K562 (cell line): Measurements from ENCODE around the gene TTC39A. TPM values are rescaled to one million over a fixed set of nuclear protein-coding genes. Genes with fewer than 3 reads are reported as not detected.

Experiments
- ATAC-seq: fragments of 200-7000 bp; cut with Tn5 transposase; 3 replicates; pipeline ENCODE4 v1.9.1; 2020; ENCODE audit warnings: moderate library complexity
- BruUV-seq: library from RNA; stranded (reverse); fragments of 400-500 nt; replicated peaks from 2 replicates; lab custom pipeline; 2021; lab: Mats Ljungman, UMichigan
- CTCF ChIA-PET: fragments of 300-600 bp; formaldehyde crosslinking; extraction: SDS; loops from one replicate; lab custom pipeline; 2021; ENCODE audit warnings: low intra/inter-chr PET ratio; lab: Yijun Ruan, JAX
- POLR2A ChIA-PET: fragments of 300-600, 350-650 bp; sonication (Branson Sonifier 250); formaldehyde crosslinking; extraction: SDS; loops from one replicate; lab custom pipeline; 2021; ENCODE audit warnings: antibody characterized with exemption, inconsistent platforms; lab: Yijun Ruan, JAX
- DNase-seq, 4 experiments: peaks; one replicate each; pipeline versions ENCODE4 v3.0.0 to v3.0.0-alpha.2; 2011 to 2018; ENCODE audit warnings: low spot score in 3 of 4, mixed read lengths in 3 of 4; ENCODE audit errors: extremely low read depth in 1 of 4
- FAIRE-seq: peaks from 2 replicates; lab custom pipeline; 2011; peaks lifted over from hg19 to GRCh38; lab: Jason Lieb, UNC
- H2AFZ ChIP-seq: 2 replicates; pipeline ENCODE4 v1.6.0; 2011; ENCODE audit warnings: low read depth, low read length, control low read depth, inconsistent platforms
- H3K27ac ChIP-seq: fragments of 200-600 bp; 3 replicates; pipeline ENCODE4 v1.8.0; 2011; ENCODE audit warnings: low read depth, mild to moderate bottlenecking, control low read depth, inconsistent platforms, low read length, moderate library complexity, mixed read lengths; ENCODE audit errors: extremely low read depth
- H3K27me3 ChIP-seq, 2 experiments: fragments of 300-600 bp in 1 of 2; 2 replicates in 1 of 2; 3 replicates in 1 of 2; pipeline versions ENCODE4 v1.6.0 to v1.8.0; 2011; ENCODE audit warnings: inconsistent platforms in 2 of 2, low read length in 2 of 2, mild to moderate bottlenecking in 1 of 2, mixed read lengths in 1 of 2, moderate library complexity in 1 of 2; ENCODE audit not compliant: control insufficient read depth in 2 of 2, insufficient read depth in 2 of 2
- H3K36me3 ChIP-seq: fragments of 300-600 bp; 3 replicates; pipeline ENCODE4 v1.8.0; 2011; ENCODE audit warnings: mild to moderate bottlenecking, low read length, inconsistent platforms; ENCODE audit not compliant: control insufficient read depth, insufficient read depth
- H3K4me1 ChIP-seq, 2 experiments: fragments of 200-600 bp in 1 of 2; replicated peaks in 1 of 2; 2 replicates in 1 of 2; 3 replicates in 1 of 2; pipeline versions ENCODE4 v1.5.1 to v1.8.0; 2011; ENCODE audit warnings: inconsistent platforms in 2 of 2, low read length in 2 of 2, mild to moderate bottlenecking in 1 of 2, mixed read lengths in 1 of 2, moderate library complexity in 1 of 2; ENCODE audit not compliant: control insufficient read depth in 2 of 2, insufficient read depth in 2 of 2
- H3K4me2 ChIP-seq: 2 replicates; pipeline ENCODE4 v1.6.1; 2011; ENCODE audit warnings: low read length, control low read depth, inconsistent platforms, mixed read lengths; ENCODE audit not compliant: insufficient read depth
- H3K4me3 ChIP-seq: fragments of 200-600 bp; sonication (generic), shearing (Covaris generic); 2 replicates; pipeline ENCODE4 v1.5.1; 2016; ENCODE audit warnings: control low read depth, inconsistent platforms
- H3K79me2 ChIP-seq: fragments of 200-600 bp; 3 replicates; pipeline ENCODE4 v1.8.0; 2011; ENCODE audit warnings: low read length, inconsistent platforms; ENCODE audit not compliant: control insufficient read depth, insufficient read depth
- H3K9ac ChIP-seq, 2 experiments: 2 replicates each; pipeline versions ENCODE4 v1.6.0 to v1.6.1; 2011; ENCODE audit warnings: low read depth in 2 of 2, low read length in 2 of 2, control low read depth in 1 of 2, inconsistent platforms in 1 of 2, mild to moderate bottlenecking in 1 of 2, mixed read lengths in 1 of 2; ENCODE audit not compliant: insufficient read depth in 1 of 2
- H3K9me1 ChIP-seq: one replicate; pipeline ENCODE4 v1.6.0; 2011; ENCODE audit warnings: inconsistent platforms, mild to moderate bottlenecking, low read length, moderate library complexity; ENCODE audit not compliant: control insufficient read depth, insufficient read depth
- H3K9me3 ChIP-seq: replicated peaks from 2 replicates; pipeline ENCODE4 v1.5.1; 2011; ENCODE audit warnings: low read depth, low read length, inconsistent platforms; ENCODE audit not compliant: control insufficient read depth, insufficient read depth
- H4K20me1 ChIP-seq: replicated peaks from 2 replicates; pipeline ENCODE4 v1.6.1; 2011; ENCODE audit warnings: low read length, inconsistent platforms, mixed read lengths; ENCODE audit not compliant: control insufficient read depth, insufficient read depth
- BRF1 ChIP-seq: IDR thresholded peaks from 3 replicates; pipeline ENCODE4 v1.6.1; 2011; ENCODE audit warnings: borderline replicate concordance, mild to moderate bottlenecking; ENCODE audit not compliant: insufficient read length; ENCODE audit errors: extremely low read depth
- C11orf30 ChIP-seq: fragments of 450-650 bp; IDR thresholded peaks from 2 replicates; pipeline ENCODE4 v1.6.1; 2016; ENCODE audit warnings: low read depth, mild to moderate bottlenecking
- CHD1 ChIP-seq: fragments of 200-600 bp; sonication (generic); IDR thresholded peaks from one replicate; pipeline ENCODE4 v1.6.1; 2012; ENCODE audit warnings: mild to moderate bottlenecking, moderate library complexity, low read length, inconsistent platforms
- FUS ChIP-seq: fragments of 200-400 bp; formaldehyde crosslinking; optimal IDR thresholded peaks from 2 replicates; pipeline ENCODE3; 2017; ENCODE audit warnings: low read depth, low read length
- LEF1 ChIP-seq: fragments of 450-650 bp; IDR thresholded peaks from 2 replicates; pipeline ENCODE4 v1.6.1; 2016; ENCODE audit warnings: mild to moderate bottlenecking
- MAFF ChIP-seq: IDR thresholded peaks from 2 replicates; pipeline ENCODE4 v1.6.1; 2012; ENCODE audit warnings: low read length, improper control_type of control experiment
- MAFG ChIP-seq: fragments of 450-650 bp; conservative IDR thresholded peaks from 2 replicates; pipeline ENCODE4 v1.6.1; 2016; ENCODE audit warnings: missing genetic modification characterization, missing compliant biosample characterization
- ZNF316 ChIP-seq: fragments of 450-650 bp; IDR thresholded peaks from 2 replicates; pipeline ENCODE4 v1.6.1; 2016
- WGBS: fragments of 100-300 bp; shearing (Covaris generic); methylation state at CpG from one replicate; pipeline ENCODE4 v1.1.6; 2016; ENCODE audit warnings: low coverage, mixed read lengths; ENCODE audit not compliant: insufficient coverage; ENCODE audit errors: missing lambda C conversion rate; 5-methylcytosine and 5-hydroxymethylcytosine counted together
- in situ Hi-C: fragments of 300-500 bp; cut with MboI; formaldehyde crosslinking; loops from 4 replicates; pipeline ENCODE4 v1.15.0; 2018; ENCODE audit warnings: inconsistent platforms, mixed read lengths
- intact Hi-C: fragments of 100-400 bp; cut with micrococcal nuclease; formaldehyde crosslinking; loops from 2 replicates; pipeline ENCODE4 v1.14.2; 2022
- polyA plus RNA-seq, 8 experiments: library from polyadenylated mRNA; depleted of rRNA in 4 of 8; stranded (reverse) in 5 of 8; unstranded in 3 of 8; fragments of >200 nt; fragmentation: Nextera tagmentation in 2 of 8; fragmentation: Illumina TruSeq in 1 of 8; extraction: Ambion mirVana in 2 of 8; extraction: Trizol in 1 of 8; gene quantifications; 2 replicates each; pipeline versions ENCODE4 v1.2.1 to v1.2.3, GENCODE V29; 2011 to 2014; ENCODE audit warnings: inconsistent platforms in 1 of 8, missing spikeins in 1 of 8
- total RNA-seq, 7 experiments: library from RNA; depleted of rRNA in 6 of 7; stranded (reverse); fragments of >200 nt in 6 of 7; fragmentation: Illumina TruSeq in 2 of 7; extraction: Trizol in 2 of 7; gene quantifications; 2 replicates each; pipeline versions ENCODE4 v1.2.1 to v1.2.3, GENCODE V29; 2011 to 2021; ENCODE audit warnings: low replicate concordance in 1 of 7
- TF ChIP-seq, protein P1 (sequence below): fragments of 250-450 bp; sonication (Bioruptor Pico); IDR thresholded peaks from 2 replicates; pipeline ENCODE4 v1.8.0; 2022; ENCODE audit warnings: moderate library complexity, mild to moderate bottlenecking, inconsistent platforms

Gene TTC39A
- total and polyA plus RNA-seq, 9 of the 15 experiments (the other 6 are each of a cell fraction or from before 2014, with no cell fraction given) = 0.18 to 0.82 (median 0.35) TPM

DNA sequence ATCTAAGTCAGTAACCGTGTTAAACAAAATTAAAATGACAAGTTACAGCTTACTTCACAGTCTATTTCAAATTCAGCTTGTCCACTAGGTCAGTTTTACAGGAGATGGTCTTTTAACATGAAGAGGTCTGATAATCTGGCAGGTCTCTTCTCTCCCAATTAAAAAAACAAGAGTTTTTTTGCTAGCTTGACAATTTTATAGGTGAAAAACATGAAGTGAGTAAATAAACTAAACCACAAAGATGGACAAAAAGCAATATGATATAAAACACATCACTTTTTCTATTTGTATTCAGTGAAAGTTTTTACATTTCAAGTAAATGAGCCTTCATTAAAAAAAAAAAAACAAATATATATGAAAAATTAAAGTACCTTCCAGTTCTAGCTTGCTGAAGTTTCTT is 25.0 kb upstream of the TTC39A start:
- intact Hi-C loops = no loop called here
- CTCF ChIA-PET = no interaction called here

DNA sequence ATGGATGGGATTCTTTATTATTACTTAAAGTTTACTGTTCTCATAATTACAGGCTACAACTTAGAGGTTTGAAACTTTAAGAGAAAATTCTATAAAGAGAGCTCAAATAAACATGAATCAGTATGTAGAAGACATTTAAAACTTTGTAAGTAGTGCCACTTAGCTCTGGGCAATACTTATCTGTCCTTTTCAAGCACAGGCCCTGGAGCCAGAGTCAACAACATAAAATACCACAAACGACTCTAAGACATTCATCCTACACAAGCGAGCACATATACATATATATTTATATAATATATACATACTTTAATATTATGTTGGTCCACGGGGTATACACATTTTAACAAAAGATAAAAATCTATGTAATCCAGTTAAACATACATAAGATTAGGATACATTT is 24.1 kb upstream of the TTC39A start:
- Histone ChIP-seq H3K36me3 (peaks cover 24% of the 10 kb centered on the region), H3K27ac (no peak overlapping the region), H3K9me3 (no peaks in the 10 kb centered on the region), H3K4me2 (no peak overlapping the region), H2AFZ (no peak overlapping the region), H3K9ac (no peak overlapping the region), H3K27me3 (no peaks in the 10 kb centered on the region), H3K4me1 (no peaks in the 10 kb centered on the region), H3K9me1 (no peaks in the 10 kb centered on the region), H3K79me2 (no peaks in the 10 kb centered on the region), H4K20me1 (0 out of 2 replicates have a peak, but pooled peaks cover 3% of the 10 kb centered on the region), H3K4me3 (no peak overlapping the region)
- no TSS peak for BruUV-seq
- no peak for TF ChIP-seq FUS
- TF ChIP-seq LEF1 = no peak
- no peak for TF ChIP-seq BRF1
- POLR2A ChIA-PET = interaction anchor here (0.6 to 1.5 kb wide), 3 partner anchors 9 to 99 kb away, joined by 3 to 4 read pairs (median 4); no protein-coding TSS in a partner anchor
- DNase-seq (no peak), ATAC-seq (no peak), FAIRE-seq (no peak)
- in situ Hi-C loops (no loop called here), intact Hi-C loops (no loop called here)
- CTCF ChIA-PET = no interaction called here
- WGBS = 60% methylated on average over 3 of the region's 3 CpGs

More for the DNA sequence above, 25.0 kb upstream of the TTC39A start:
- no peaks in the 10 kb centered on the region for H3K27me3 ChIP-seq
- no peaks in the 10 kb centered on the region for H4K20me1 ChIP-seq
- H3K9ac ChIP-seq = no peak overlapping the region
- WGBS = 88% methylated on average over 1 of the region's 1 CpG
- ATAC-seq = no peak
- DNase-seq = no peak
- no peak for TF ChIP-seq CHD1
- TF ChIP-seq, protein P1, sequence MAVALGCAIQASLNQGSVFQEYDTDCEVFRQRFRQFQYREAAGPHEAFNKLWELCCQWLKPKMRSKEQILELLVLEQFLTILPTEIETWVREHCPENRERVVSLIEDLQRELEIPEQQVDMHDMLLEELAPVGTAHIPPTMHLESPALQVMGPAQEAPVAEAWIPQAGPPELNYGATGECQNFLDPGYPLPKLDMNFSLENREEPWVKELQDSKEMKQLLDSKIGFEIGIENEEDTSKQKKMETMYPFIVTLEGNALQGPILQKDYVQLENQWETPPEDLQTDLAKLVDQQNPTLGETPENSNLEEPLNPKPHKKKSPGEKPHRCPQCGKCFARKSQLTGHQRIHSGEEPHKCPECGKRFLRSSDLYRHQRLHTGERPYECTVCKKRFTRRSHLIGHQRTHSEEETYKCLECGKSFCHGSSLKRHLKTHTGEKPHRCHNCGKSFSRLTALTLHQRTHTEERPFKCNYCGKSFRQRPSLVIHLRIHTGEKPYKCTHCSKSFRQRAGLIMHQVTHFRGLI (CRISPR knock-in tag) = no peak
- peak; percentile 66; the same call in 1 of the 2 replicates for TF ChIP-seq MAFF
- peak; percentile 73 for TF ChIP-seq C11orf30
- TF ChIP-seq MAFG = peak; percentile 59; the same call in 1 of the 2 replicates
- peak; percentile 87 for TF ChIP-seq ZNF316
- FAIRE-seq = no peak
- H3K9me1 ChIP-seq = no peaks in the 10 kb centered on the region
- no peak overlapping the region for H3K4me2 ChIP-seq
- no peak overlapping the region for H3K27ac ChIP-seq
- H3K79me2 ChIP-seq = no peaks in the 10 kb centered on the region
- no peak overlapping the region for H2AFZ ChIP-seq
- in situ Hi-C loops = no loop called here
- no TSS peak for BruUV-seq
- H3K4me1 ChIP-seq = no peaks in the 10 kb centered on the region
- no peak overlapping the region for H3K4me3 ChIP-seq
- POLR2A ChIA-PET = no interaction called here
- H3K36me3 ChIP-seq = peaks cover 30% of the 10 kb centered on the region
- H3K9me3 ChIP-seq = no peaks in the 10 kb centered on the region
